Motor neuron (in vitro differentiated cells): Measurements from ENCODE around the gene DST. TPM values are rescaled to one million over a fixed set of nuclear protein-coding genes. Genes with fewer than 3 reads are reported as not detected.

Experiments
- ATAC-seq, 8 experiments: fragments of 200-7000 bp; cut with Tn5 transposase; replicated peaks in 6 of 8; 2 replicates each; pipeline ENCODE4 v1.8.0; 2021; ENCODE audit warnings: mild to moderate bottlenecking in 8 of 8, moderate library complexity in 8 of 8
- H3K27ac ChIP-seq, 2 donors: fragments of 250-450 bp; sonication (Bioruptor Pico); 2 replicates each; pipeline ENCODE4 v1.9.0; 2021; ENCODE audit warnings: antibody characterized with exemption in 2 of 2, mild to moderate bottlenecking in 2 of 2, moderate library complexity in 1 of 2
- H3K4me1 ChIP-seq, 2 donors: fragments of 250-450 bp; sonication (Bioruptor Pico); replicated peaks in 1 of 2; 2 replicates each; pipeline ENCODE4 v1.6.1; 2021; ENCODE audit warnings: antibody characterized with exemption in 2 of 2, mild to moderate bottlenecking in 2 of 2, moderate library complexity in 1 of 2
- H3K4me3 ChIP-seq, 5 donors: fragments of 250-450 bp; sonication (Bioruptor Pico); 2 replicates each; pipeline ENCODE4 v1.9.0; 2021; ENCODE audit warnings: antibody characterized with exemption in 5 of 5, mild to moderate bottlenecking in 5 of 5, moderate library complexity in 4 of 5
- WGBS, 10 experiments: fragments of 450-650 bp; shearing (Covaris generic); methylation state at CpG; one replicate each; pipeline ENCODE4 v1.0.0; 2022; 5-methylcytosine and 5-hydroxymethylcytosine counted together
- in situ Hi-C, 9 experiments: fragments of 400-800 bp; cut with MboI; loops; one replicate each; pipeline ENCODE4 v1.15.0; 2021; ENCODE audit warnings: low sequenced_read_pairs in 9 of 9, low pct_unique_long_range_greater_than_20kb in 2 of 9; ENCODE audit not compliant: unreplicated experiment in 9 of 9
- total RNA-seq, 8 experiments: library from RNA; unstranded; fragments of 300-600 nt; gene quantifications; 2 replicates each; pipeline versions ENCODE4 v1.2.3 to v1.2.4, GENCODE V29; 2022

DST gene
- total RNA-seq, 8 experiments from 2014 or later = 102 to 461 (median 260) TPM

GRCh38 chr6:56551409-56552120, 91.1 kb downstream of the DST start:
- ATAC-seq = peak in 5 of 8 experiments; percentile 23 to 46 (median 33)
- H3K4me3 ChIP-seq = no peak overlapping the region
- H3K27ac ChIP-seq = no peak overlapping the region
- peaks cover 16 to 17% of the 10 kb centered on the region in 2 donors for H3K4me1 ChIP-seq
- in situ Hi-C loops = loop anchor here in 1 of 9 experiments (25.0 kb wide), 1 partner anchor 189 kb away; no protein-coding TSS in a partner anchor
- WGBS, 10 experiments = 33 to 96% (median 77%) methylated on average over 1 to 3 of the region's 3 CpGs; no CpG with 5 or more reads in 1 of the 10 experiments

GRCh38 chr6:56550301-56550700, 92.4 kb downstream of the DST start:
- ATAC-seq = peak in 2 of 8 experiments; percentile 39 to 49
- in situ Hi-C loops = loop anchor here in 1 of 9 experiments (25.0 kb wide), 1 partner anchor 188 kb away; no protein-coding TSS in a partner anchor
- Histone ChIP-seq H3K4me3 (no peak overlapping the region), H3K27ac (no peak overlapping the region), H3K4me1 (peaks cover 16 to 17% of the 10 kb centered on the region in 2 donors)
- WGBS, 10 experiments = 8 to 100% (median 83%) methylated on average over 1 of the region's 1 CpG; no CpG with 5 or more reads in 1 of the 10 experiments

- peak in 3 of 8 experiments; percentile 26 to 40 (median 36) for ATAC-seq
- Histone ChIP-seq H3K4me1 (peaks cover 16 to 18% of the 10 kb centered on the region in 2 donors), H3K4me3 (no peak overlapping the region), H3K27ac (no peak overlapping the region)
- in situ Hi-C loops = loop anchor here in 1 of 9 experiments (25.0 kb wide), 1 partner anchor 187 kb away; no protein-coding TSS in a partner anchor
- WGBS, 10 experiments = 7 to 71% (median 40%) methylated on average over 1 to 2 of the region's 2 CpGs
Observed at GRCh38 chr6:56549014-56549413, 93.7 kb downstream of the DST start.

GRCh38 chr6:56547687-56548086, 95.0 kb downstream of the DST start:
- in situ Hi-C loops = loop anchor here in 1 of 9 experiments (25.0 kb wide), 1 partner anchor 185 kb away; no protein-coding TSS in a partner anchor
- WGBS, 10 experiments = 90 to 100% (median 97%) methylated on average over 1 of the region's 1 CpG; no CpG with 5 or more reads in 6 of the 10 experiments
- no peak overlapping the region for H3K4me3 ChIP-seq
- no peak for ATAC-seq
- H3K4me1 ChIP-seq = peaks cover 19 to 20% of the 10 kb centered on the region in 2 donors
- no peak overlapping the region for H3K27ac ChIP-seq

- in situ Hi-C loops = loop anchor here in 1 of 9 experiments (25.0 kb wide), 1 partner anchor 180 kb away; no protein-coding TSS in a partner anchor
- Histone ChIP-seq H3K27ac (peak overlapping the region; percentile 71 to 85), H3K4me1 (peaks cover 26 to 39% of the 10 kb centered on the region in 2 donors), H3K4me3 (peak overlapping the region; percentile 37 to 56 (median 47))
- WGBS, 10 experiments = 0 to 3% (median 0%) methylated on average over 3 to 12 of the region's 50 CpGs; no CpG with 5 or more reads in 1 of the 10 experiments
- ATAC-seq = peak; percentile 92 to 96 (median 94)
Observed at GRCh38 chr6:56542364-56543331, 100.0 kb downstream of the DST start.

- ATAC-seq = no peak
- Histone ChIP-seq H3K27ac (peak overlapping the region; percentile 71 to 85), H3K4me3 (peak overlapping the region; percentile 37 to 56 (median 47)), H3K4me1 (peaks cover 29 to 45% of the 10 kb centered on the region in 2 donors)
- 0 to 17% (median 6%) methylated on average over 1 to 3 of the region's 3 CpGs for WGBS, 10 experiments
- in situ Hi-C loops = loop anchor here in 1 of 9 experiments (25.0 kb wide), 1 partner anchor 180 kb away; no protein-coding TSS in a partner anchor
Observed at GRCh38 chr6:56541741-56542360, 100.8 kb downstream of the DST start.

- Histone ChIP-seq H3K27ac (peak overlapping the region; percentile 71 to 85), H3K4me1 (peaks cover 29 to 45% of the 10 kb centered on the region in 2 donors), H3K4me3 (peak overlapping the region; percentile 37 to 56 (median 47))
- in situ Hi-C loops = loop anchor here in 1 of 9 experiments (25.0 kb wide), 1 partner anchor 179 kb away; no protein-coding TSS in a partner anchor
- peak in 1 of 8 experiments; percentile 1 for ATAC-seq
- WGBS, 10 experiments = 4 to 73% (median 36%) methylated on average over 3 to 11 of the region's 11 CpGs
Observed at GRCh38 chr6:56541030-56541600, 101.6 kb downstream of the DST start.

- peak overlapping the region; percentile 37 to 56 (median 47) for H3K4me3 ChIP-seq
- H3K27ac ChIP-seq = peak overlapping the region; percentile 71 to 85
- in situ Hi-C loops = loop anchor here in 1 of 9 experiments (25.0 kb wide), 1 partner anchor 178 kb away; no protein-coding TSS in a partner anchor
- WGBS, 10 experiments = 0 to 79% (median 44%) methylated on average over 2 to 9 of the region's 9 CpGs
- ATAC-seq = no peak
- H3K4me1 ChIP-seq = peaks cover 29 to 45% of the 10 kb centered on the region in 2 donors
Observed at GRCh38 chr6:56540232-56541029, 102.3 kb downstream of the DST start.

- H3K27ac ChIP-seq = no peak overlapping the region
- ATAC-seq = no peak
- in situ Hi-C loops = loop anchor here in 1 of 9 experiments (25.0 kb wide), 1 partner anchor 177 kb away; no protein-coding TSS in a partner anchor
- H3K4me3 ChIP-seq = peak overlapping the region in 4 of 5 donors; percentile 7 to 56 (median 48)
- peaks cover 29 to 45% of the 10 kb centered on the region in 2 donors for H3K4me1 ChIP-seq
Observed at GRCh38 chr6:56539527-56540105, 103.1 kb downstream of the DST start.

GRCh38 chr6:56538851-56539250, 103.8 kb downstream of the DST start:
- Histone ChIP-seq H3K4me1 (peaks cover 29 to 42% of the 10 kb centered on the region in 2 donors), H3K27ac (no peak overlapping the region), H3K4me3 (peak overlapping the region in 2 of 5 donors; percentile 47 to 49)
- no peak for ATAC-seq
- in situ Hi-C loops = loop anchor here in 1 of 9 experiments (25.0 kb wide), 1 partner anchor 177 kb away; no protein-coding TSS in a partner anchor
- WGBS, 10 experiments = 15 to 83% (median 62%) methylated on average over 1 to 2 of the region's 2 CpGs
